A549 (cell line): Measurements from ENCODE around the gene FBXO15.
A peak's percentile ranks its signal among the peaks of the same experiment; 100 is the strongest.

Experiments
- CEBPB ChIP-seq, 2 experiments: fragments of >200 bp in 1 of 2; sonication (Bioruptor Twin) in 1 of 2; formaldehyde crosslinking in 1 of 2; IDR thresholded peaks; 2 replicates each; pipeline ENCODE4 v1.6.1; 2012 to 2016
- CHD2 ChIP-seq: fragments of 150-350 bp; IDR thresholded peaks from 2 replicates; pipeline ENCODE4 v1.6.1; 2014; ENCODE audit warnings: low read length; ENCODE audit not compliant: partially characterized antibody
- CHD4 ChIP-seq: fragments of 200-600 bp; sonication (generic); IDR thresholded peaks from 2 replicates; pipeline ENCODE4 v1.6.1; 2016; ENCODE audit warnings: antibody characterized with exemption, mild to moderate bottlenecking, borderline replicate concordance
- GATA3 ChIP-seq: IDR thresholded peaks from 2 replicates; pipeline ENCODE4 v1.6.1; 2012; ENCODE audit warnings: borderline replicate concordance
- HDAC2 ChIP-seq: fragments of 200-600 bp; sonication (generic); IDR thresholded peaks from 2 replicates; pipeline ENCODE4 v1.6.1; 2016
- KDM1A ChIP-seq: fragments of 200-600 bp; sonication (generic); IDR thresholded peaks from 2 replicates; pipeline ENCODE4 v1.6.1; 2016; ENCODE audit warnings: low read depth, mild to moderate bottlenecking
- KDM5A ChIP-seq: fragments of 200-600 bp; sonication (generic); IDR thresholded peaks from 2 replicates; pipeline ENCODE4 v1.6.1; 2016; ENCODE audit warnings: antibody characterized with exemption, mild to moderate bottlenecking
- POLR2A ChIP-seq: IDR thresholded peaks from 2 replicates; pipeline ENCODE4 v1.6.1; 2012; ENCODE audit warnings: mild to moderate bottlenecking, low read length
- RAD21 ChIP-seq, 2 experiments: fragments of >200 bp in 1 of 2; sonication (Bioruptor Twin) in 1 of 2; formaldehyde crosslinking in 1 of 2; IDR thresholded peaks in 1 of 2; conservative IDR thresholded peaks in 1 of 2; 2 replicates in 1 of 2; 3 replicates in 1 of 2; pipeline ENCODE4 v1.6.1; 2012 to 2018; ENCODE audit warnings: inconsistent platforms in 1 of 2
- RCOR1 ChIP-seq: fragments of 150-350 bp; IDR thresholded peaks from 2 replicates; pipeline ENCODE4 v1.6.1; 2014; ENCODE audit warnings: antibody characterized with exemption, low read length, low read depth
- ZC3H11A ChIP-seq: fragments of 450-650 bp; IDR thresholded peaks from 2 replicates; pipeline ENCODE4 v1.6.1; 2014; ENCODE audit warnings: antibody characterized with exemption, mild to moderate bottlenecking
- TF ChIP-seq, protein P1 (sequence below): fragments of >200 bp; sonication (Bioruptor Twin); formaldehyde crosslinking; IDR thresholded peaks from 3 replicates; pipeline ENCODE4 v1.5.1; 2016
- TF ChIP-seq, protein P2 (sequence below): IDR thresholded peaks from 2 replicates; pipeline ENCODE4 v1.6.1; 2012
- TF ChIP-seq, protein P3 (sequence below): fragments of 250-450 bp; sonication (Bioruptor Pico); IDR thresholded peaks from 2 replicates; pipeline ENCODE4 v1.5.0; 2020; ENCODE audit warnings: low read depth, mild to moderate bottlenecking, moderate library complexity

DNA sequence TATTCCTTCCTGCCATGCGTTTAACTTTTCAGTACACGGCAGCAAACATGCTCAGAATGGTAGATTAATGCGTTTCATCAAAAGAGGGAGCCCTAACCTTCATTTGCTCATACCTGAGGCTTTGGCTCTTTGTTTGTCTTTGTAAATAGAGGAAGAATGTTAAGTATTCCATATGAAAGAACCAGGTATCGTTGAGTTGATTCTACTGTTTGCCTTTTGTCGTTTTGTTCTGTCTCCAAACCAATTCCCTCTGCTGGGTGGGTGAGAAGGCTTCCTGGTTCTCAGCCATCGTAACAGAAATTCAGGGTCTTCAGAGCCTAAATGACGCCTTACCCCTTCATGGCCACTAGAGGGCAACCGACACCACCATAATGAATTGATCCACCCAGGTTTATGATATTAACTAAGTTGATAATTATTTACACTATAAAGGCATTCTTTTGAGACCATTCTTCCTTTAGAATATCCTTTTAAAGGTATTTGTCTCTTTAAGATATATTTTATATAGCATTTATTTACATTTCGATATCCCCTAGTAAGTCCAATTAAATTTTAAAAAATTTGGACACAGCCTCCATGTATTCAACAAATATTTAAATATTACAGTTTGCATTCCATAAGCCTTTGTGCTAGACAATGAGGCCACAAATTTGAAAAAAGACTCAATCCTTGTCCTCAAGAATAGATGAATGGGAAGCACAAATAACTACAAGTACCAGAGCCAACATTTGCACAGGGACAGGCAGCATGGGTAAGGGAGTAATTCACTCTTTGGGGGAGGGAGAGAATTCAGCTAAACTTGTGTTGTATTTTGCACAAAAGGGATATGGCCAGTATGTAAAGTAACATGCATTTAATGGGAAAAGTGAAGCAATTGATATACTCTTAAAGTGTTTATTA lies 48.8 kb upstream of the FBXO15 start:
- TF ChIP-seq GATA3 (no peak), CHD2 (no peak), KDM1A (no peak), ZC3H11A (no peak), RCOR1 (no peak), HDAC2 (no peak), KDM5A (no peak), POLR2A (no peak), RAD21 (conservative IDR thresholded peaks at IDR 0.05 in 1 of 2, IDR thresholded peaks at IDR 0.05 in 1 of 2) (peak; percentile 79 to 94), CEBPB (IDR thresholded peaks at IDR 0.05) (no peak), CHD4 (no peak)
- TF ChIP-seq, protein P1, sequence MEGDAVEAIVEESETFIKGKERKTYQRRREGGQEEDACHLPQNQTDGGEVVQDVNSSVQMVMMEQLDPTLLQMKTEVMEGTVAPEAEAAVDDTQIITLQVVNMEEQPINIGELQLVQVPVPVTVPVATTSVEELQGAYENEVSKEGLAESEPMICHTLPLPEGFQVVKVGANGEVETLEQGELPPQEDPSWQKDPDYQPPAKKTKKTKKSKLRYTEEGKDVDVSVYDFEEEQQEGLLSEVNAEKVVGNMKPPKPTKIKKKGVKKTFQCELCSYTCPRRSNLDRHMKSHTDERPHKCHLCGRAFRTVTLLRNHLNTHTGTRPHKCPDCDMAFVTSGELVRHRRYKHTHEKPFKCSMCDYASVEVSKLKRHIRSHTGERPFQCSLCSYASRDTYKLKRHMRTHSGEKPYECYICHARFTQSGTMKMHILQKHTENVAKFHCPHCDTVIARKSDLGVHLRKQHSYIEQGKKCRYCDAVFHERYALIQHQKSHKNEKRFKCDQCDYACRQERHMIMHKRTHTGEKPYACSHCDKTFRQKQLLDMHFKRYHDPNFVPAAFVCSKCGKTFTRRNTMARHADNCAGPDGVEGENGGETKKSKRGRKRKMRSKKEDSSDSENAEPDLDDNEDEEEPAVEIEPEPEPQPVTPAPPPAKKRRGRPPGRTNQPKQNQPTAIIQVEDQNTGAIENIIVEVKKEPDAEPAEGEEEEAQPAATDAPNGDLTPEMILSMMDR = peak; percentile 93
- TF ChIP-seq, protein P2, sequence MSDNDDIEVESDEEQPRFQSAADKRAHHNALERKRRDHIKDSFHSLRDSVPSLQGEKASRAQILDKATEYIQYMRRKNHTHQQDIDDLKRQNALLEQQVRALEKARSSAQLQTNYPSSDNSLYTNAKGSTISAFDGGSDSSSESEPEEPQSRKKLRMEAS = no peak
- TF ChIP-seq, protein P3, sequence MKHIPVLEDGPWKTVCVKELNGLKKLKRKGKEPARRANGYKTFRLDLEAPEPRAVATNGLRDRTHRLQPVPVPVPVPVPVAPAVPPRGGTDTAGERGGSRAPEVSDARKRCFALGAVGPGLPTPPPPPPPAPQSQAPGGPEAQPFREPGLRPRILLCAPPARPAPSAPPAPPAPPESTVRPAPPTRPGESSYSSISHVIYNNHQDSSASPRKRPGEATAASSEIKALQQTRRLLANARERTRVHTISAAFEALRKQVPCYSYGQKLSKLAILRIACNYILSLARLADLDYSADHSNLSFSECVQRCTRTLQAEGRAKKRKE (CRISPR knock-in tag) = no peak
